GM18873 (cell line): ENCODE measurements around the gene ACTN1.

ENCODE experiments used
- ATAC-seq: cut with Tn5 transposase; IDR thresholded peaks from one replicate; pipeline ENCODE4 v1.9.1; 2021; ENCODE audit warnings: mild to moderate bottlenecking, moderate library complexity, moderate number of reproducible peaks; ENCODE audit not compliant: unreplicated experiment, low FRiP score

Gene ACTN1

GRCh38 chr14:68921049-68921448 is 58.1 kb downstream of the ACTN1 start:
- ATAC-seq = no peak

DNA sequence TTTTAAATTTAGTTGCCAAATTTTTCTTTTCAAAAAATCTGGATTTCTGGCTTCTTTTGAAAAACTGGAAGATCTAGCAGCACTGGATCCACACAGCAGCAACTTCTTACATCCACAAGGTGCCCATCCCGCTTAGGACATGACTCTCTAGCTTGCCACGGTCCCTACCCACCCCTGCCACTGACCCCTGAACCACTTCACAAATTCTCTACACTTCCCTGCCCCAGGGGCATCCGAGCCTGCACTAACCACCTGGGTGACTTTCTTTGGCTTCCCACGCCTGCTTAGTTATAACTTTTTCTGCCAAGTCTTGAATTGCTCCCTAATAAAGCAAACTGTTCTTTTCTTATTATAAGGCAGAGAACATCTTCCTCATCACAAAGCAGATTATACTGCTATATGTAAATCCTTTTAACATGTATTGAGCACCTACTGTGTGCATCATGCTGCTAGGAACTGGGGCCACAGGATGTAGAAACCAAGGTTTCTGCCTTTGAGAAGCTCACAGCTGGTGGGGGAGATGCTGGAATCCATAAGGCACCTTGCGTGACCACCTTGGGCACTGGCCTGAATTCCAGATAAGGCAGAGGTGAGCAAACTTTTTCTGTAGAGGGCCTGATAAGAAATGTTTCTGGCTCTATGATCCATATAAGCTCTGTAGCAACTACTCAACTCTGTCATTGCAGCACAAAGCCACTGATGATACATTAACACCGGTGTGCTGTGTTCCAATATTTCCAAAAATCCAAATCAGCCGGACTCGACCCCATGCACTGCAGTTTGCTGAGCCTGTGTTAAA is 59.8 kb downstream of the ACTN1 start:
- ATAC-seq = no peak

DNA sequence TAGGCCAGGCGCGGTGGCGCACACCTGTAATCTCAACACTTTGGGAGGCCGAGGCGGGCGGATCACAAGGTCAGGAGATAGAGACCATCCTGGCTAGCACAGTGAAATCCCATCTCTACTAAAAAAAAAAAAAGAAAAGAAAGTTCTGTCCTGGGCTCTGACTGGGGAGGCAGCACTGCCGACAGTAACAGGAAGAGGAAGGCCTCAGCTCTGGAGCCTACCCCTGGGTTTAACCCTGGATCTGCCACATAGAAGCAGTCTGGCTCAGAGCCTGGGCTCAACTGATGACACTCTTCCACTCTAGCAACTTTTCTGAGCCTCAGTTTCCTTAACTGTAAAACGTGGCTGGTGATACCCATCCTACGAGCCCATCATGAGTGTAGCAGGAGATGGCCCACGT is 60.5 kb downstream of the ACTN1 start:
- ATAC-seq = no peak

DNA sequence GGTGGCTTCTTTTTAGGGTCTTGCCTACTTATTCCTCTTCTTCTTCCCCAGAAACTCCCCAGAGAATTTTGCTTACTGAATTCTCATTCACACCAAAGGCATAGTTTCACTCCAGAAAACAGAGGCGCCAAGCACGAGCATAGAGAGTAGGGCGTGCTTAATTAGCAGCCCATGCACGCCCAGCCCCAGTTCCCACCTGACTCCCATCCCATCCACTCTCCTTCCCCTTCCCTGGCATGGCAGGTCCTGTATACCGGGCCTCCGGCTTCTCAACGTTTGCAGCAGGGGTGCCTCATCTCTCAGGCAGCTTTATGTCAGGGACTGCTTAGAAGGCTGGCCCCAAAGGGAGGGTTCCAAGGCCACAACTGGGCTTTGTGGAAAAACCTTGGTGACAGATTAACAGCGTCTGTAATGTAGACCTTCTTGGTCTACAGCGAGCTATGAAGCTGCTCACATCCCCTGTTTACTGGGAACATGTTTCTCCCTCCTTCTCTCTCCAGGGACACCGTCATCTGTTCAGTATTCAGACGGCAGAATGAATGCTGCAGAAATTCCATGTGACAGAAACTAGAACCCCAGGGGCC is 62.7 kb downstream of the ACTN1 start:
- no peak for ATAC-seq

DNA sequence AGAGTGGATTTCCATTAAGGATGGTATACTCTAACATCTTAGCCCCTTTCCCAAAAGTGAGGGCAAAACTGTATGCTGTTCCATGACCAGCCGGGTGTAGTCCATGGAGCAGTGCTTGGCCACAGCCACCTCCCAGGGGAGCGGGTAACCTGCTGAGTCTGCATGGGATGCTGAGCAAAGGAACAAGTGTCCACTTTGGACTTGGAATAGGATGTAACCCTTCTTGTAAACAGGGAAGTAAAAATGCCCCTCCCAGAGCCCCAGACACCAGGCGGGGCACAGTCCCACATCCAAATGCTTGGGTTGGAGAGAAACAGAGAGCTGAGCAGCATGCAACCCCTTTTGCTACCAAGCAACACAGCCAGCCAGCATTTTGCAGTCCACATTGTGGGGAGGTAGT is 65.6 kb downstream of the ACTN1 start:
- ATAC-seq = no peak

DNA sequence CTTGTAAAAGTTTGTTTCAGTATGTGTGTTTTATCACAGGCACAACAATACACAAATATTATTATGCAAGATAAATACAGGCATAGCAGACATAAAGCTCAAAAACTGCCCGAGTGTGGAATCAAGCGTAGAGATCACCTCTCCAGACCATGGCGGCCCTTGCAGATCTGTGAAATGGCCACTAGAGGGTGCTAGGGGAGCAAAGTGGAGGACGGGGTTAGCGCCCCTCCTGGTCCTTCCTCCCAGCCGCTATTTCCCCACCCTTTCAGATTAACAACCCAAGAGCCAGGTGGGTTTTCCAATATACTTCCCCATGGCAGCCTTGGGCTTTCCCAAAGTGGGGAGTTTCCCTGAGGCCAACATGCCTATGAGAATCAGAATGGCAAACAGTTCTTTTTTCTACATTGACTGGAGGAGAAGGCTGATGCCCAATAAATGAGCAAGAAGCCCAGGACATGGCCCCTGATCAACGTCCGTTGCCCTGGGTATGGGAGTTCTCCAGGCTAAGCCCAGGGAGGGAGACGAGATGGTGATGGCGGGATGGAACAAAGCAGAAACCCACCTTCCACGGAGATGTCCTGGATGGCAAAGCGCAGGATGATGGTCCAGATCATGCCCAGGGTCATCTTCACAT is 67.4 kb downstream of the ACTN1 start:
- no peak for ATAC-seq

GRCh38 chr14:68910540-68910939 is 68.6 kb downstream of the ACTN1 start:
- ATAC-seq = no peak

GRCh38 chr14:68908803-68909202 is 70.3 kb downstream of the ACTN1 start:
- ATAC-seq = no peak

- ATAC-seq = no peak
Measured at GRCh38 chr14:68908201-68908600, 70.9 kb downstream of the ACTN1 start.

DNA sequence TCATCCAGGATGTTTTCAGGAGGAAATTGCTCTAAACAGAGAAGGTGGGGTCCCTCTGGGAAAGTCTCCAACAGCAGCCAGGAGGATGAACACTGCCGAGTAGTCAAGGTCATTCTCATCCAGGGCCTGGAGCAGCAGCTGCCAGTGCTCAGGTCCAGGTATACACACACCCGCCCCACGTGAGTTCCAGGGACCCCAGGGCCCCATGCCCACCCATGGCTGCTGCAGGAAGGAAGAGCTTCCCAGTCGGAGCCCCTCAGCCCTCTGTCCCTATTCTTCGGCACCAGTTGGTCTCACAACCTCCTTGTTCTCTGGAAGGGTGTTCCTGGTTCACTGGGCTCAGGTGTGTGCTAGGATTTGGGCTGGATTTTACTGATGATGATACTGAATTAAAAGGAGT is 72.7 kb downstream of the ACTN1 start:
- ATAC-seq = no peak

DNA sequence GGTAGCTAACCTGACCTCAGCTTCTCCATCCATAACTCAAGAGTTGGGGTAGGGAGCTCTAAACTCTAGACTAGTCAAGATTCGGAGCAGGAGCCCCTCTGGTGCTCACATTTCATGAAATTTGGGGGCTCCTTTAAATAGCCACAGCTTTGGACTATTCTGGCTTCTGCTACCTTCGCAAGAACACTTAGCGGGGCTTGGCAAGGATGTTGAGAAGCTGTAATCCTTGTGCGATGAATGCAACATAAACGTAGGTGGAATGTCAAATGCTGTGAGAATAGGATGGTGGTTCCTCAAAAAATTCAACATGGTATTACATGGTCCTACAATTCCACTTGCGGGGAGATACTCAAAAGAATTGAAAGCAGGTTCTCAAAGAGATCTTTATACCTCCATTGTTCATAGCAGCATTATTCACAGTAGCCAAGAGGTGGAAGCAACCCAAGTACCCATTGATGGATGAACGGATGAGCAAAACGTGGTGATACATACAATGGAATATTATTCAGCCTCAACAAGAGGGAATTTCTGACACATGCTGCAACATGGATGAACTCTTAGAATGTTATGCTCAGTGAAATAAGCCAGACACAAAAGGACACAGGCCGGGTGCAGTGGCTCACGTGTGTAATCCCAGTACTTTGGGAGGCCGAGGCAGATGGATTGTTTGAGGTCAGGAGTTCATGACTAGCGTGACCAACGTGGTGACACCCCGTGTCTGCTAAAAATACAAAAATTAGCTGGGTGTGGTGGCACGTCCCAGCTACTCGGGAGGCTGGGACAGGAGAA is 73.8 kb downstream of the ACTN1 start:
- ATAC-seq = no peak

- no peak for ATAC-seq
Measured at GRCh38 chr14:68902357-68902756, 76.7 kb downstream of the ACTN1 start.

DNA sequence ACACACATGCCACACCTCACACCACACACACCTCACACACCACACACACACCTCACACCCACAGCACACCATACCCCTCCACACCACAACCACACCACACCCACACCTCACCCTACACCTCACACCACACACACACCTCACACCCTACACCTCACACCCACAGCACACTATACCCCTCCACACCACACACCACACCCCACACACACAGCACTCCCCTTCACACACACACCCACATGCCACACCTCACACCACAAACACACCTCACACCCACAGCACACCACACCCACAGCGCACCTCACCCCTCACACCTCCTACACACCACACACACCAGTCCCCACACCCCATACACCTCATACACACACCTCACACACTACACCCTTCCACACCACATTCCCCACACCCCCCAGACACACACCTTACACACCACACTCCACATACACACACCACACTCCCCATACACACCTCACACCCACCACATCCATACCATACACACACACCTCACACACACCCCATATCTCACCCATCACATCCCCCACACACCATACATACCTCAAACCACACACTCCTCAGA is 80.0 kb downstream of the ACTN1 start:
- no peak for ATAC-seq

GRCh38 chr14:68898248-68899032 is 80.7 kb downstream of the ACTN1 start:
- no peak for ATAC-seq

GRCh38 chr14:68897559-68898155 is 81.4 kb downstream of the ACTN1 start:
- no peak for ATAC-seq

DNA sequence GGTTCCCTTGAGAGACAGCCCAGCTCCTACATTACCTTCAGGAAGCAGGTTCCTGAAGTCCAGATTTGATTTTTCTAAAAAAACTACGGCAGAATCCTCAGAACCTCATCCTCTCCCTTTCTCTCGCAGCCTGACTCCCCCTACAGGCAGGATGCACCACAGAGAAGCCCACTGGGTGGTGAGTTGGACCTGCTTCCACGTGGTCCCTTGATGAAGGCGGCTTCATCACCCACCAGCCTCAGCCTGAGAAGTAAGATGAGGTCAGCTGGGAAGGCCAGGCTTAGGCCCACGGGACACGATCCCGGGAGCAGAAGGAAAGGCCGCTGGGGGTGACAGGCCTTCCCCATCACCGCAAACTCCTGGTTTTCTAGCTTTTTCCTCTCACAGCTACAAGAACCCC is 83.0 kb downstream of the ACTN1 start:
- no peak for ATAC-seq

- no peak for ATAC-seq
Measured at GRCh38 chr14:68894802-68895703, 84.0 kb downstream of the ACTN1 start.

GRCh38 chr14:68894123-68894522 is 85.0 kb downstream of the ACTN1 start:
- ATAC-seq = no peak

DNA sequence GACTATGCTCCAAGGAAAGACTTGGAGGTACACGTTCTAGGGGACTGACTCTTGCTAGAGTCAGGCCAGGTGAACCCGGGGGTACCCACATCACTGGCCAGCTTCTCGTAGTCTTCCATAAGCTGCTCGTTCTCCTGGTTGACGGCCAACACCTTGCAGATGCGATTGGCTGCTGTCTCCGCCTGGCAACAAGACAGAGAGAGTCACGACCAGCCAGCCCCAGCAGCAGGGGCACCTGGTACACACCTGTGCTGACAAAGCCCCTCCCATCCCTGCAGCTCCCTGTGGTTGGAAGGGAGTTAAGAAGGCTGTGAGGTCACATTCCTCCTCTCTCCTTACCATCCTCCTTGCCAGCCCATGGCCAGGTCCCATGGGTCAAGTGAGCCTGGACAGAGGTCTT is 85.5 kb downstream of the ACTN1 start:
- no peak for ATAC-seq
